COR-L47 (cell line): ENCODE data around the gene KRTAP10-6.
"Not testable (repeated sequence)": the region's sequence is repeated elsewhere in the genome, so short reads cannot be mapped to it uniquely, and the experiment has no call there.

Experiments
- DNase-seq: peaks from one replicate; lab custom pipeline; 2025; lab: John Stamatoyannopoulos, UW

Gene KRTAP10-6

GRCh38 chr21:44578371-44579055 lies 13.8 kb downstream of the KRTAP10-6 start:
- no peak for DNase-seq

DNA sequence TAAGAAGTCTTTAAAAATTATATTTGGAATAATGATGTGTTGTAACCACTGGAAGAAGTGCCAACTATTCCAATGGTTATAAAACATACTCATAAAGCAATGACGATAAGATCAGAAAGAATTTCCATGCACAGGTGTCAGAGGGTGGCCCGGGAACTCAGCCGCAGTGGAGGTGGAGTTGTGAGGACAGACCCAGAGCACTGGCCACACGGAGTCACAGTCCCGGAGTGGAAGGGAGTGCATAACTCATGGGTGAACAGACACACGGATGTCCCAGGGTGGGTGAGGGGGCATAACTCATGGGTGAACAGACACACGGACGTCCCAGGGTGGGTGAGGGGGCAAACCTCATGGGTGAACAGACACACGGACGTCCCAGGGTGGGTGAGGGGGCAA lies 16.3 kb downstream of the KRTAP10-6 start:
- no peak for DNase-seq

DNA sequence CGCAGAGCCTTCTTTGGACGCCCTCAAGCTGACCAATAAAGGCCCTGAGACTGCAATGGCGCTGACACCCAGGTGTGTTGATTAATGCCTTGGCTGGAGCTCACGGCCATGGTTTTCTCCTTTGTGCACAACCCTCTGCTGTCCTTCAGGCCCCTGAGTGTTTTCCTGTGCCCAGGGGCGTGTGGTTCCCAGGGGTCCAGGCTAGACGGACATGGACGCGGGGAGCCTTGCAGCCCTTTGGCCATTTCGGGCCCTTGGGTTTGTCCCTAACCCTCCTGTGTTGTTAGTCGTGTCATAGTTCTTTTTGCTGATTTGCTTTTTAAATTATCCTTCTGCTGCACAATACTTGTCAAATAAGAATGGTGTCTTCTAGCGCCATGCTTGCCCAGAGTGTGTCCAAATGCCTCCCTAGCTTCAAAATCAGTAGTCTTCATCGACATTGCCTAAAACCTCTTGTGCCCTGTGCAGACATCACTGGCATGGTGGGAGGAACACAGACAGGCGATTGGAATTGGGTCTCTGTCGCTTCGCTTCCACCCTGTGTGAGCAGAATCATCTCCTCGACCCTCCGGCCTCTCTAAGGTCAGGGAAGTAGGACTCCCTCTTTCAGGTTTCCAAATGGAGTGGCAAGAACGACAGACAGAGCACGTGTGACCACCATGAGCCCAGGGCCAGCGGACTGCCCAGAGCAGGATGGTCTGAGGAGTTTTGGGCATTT lies 16.8 kb downstream of the KRTAP10-6 start:
- no peak for DNase-seq

DNA sequence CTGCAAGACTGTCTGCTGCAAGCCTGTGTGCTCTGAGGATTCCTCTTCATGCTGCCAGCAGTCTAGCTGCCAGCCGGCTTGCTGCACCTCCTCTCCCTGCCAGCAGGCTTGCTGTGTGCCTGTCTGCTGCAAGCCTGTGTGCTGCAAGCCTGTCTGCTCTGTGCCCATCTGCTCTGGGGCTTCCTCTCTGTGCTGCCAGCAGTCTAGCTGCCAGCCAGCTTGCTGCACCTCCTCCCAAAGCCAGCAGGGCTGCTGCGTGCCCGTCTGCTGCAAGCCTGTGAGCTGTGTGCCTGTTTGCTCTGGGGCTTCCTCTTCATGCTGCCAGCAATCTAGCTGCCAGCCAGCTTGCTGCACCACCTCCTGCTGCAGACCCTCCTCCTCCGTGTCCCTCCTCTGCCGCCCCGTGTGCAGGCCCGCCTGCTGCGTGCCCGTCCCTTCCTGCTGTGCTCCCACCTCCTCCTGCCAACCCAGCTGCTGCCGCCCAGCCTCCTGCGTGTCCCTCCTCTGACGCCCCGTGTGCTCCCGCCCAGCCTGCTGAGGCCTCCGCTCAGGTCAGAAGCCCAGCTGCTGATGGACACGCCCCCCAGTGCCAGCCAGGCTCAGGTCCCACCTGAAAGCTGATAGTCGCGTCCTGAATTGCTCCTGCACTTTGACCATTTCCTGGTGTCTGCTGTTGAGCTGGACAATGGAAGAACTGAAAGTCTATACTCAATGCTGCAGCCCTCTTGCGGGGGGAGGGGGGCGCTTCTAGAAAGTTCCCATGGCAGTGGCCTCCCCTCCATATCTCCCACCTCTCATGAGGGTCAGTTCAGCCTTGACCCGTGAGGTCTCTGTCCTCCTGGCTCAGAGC lies 17.6 kb downstream of the KRTAP10-6 start:
- no peak for DNase-seq

- DNase-seq: peak; percentile 75
Observed at GRCh38 chr21:44573630-44574456, 18.5 kb downstream of the KRTAP10-6 start, which contains the start of gene KRTAP10-4. KRTAP10-4 (plus strand) TSS chr21:44573729; CDS start chr21:44573759, 30 bp downstream.

DNA sequence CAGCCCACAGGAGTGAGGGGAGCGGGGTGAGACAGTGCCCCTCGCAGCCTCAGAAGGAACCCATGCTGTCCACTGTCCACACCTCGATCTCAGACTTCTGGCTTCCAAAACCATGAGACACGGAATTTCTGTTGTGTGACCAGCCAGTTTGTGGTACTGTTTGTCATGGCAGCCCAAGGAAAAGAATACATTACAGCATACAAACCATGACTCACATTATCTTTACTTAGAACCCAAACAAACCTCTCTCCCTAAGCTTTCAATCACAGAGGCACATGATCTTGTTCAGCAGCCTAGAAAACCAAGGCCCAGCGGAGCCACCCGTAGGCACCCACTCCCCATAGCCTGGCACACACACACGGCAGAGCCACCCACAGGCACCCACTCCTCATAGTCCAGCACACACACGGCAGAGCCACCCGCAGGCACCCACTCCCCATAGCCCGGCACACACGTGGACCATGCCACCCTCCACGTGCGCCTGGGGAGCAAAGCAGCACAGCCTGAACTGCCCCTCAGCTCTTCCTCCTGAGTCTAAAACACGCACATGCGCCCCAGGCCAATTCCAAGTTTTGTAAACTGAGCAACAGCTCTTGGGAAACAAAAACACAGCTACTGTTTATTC lies 19.2 kb downstream of the KRTAP10-6 start:
- peak; percentile 44 for DNase-seq

GRCh38 chr21:44571844-44572782 lies 20.2 kb downstream of the KRTAP10-6 start:
- DNase-seq: no peak

GRCh38 chr21:44571296-44571695 lies 21.0 kb downstream of the KRTAP10-6 start:
- no peak for DNase-seq

DNA sequence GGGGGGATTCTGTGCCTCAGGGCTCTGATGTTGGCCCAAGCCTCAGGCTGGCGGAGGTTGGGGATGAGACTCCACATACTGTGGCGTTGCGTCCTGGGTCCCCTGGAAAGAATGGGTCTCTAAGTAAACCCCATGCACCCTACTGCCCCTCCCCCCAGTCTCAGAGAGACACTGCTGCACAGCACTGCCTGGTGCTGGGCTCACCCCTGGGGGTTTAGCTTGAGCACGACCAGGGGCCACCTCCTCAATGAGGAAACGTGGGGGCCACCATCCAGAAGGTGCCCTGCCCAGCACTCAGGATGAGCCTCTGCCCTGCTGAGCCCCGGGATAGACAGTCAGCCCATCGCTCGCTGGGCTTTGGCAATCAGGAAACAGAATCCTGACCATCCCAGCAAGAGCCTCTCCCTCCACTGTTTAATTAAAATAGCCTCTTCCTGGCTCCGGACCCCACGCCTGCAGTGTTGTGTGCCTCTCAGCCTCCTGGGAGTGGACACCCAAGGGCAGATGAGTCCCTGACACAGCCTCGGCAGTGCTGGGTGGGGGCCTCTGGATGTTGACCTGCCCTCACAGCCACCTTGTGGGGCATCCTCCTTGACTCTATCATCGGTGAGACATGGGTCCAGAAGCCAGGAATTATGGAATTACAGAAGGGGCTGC lies 22.3 kb downstream of the KRTAP10-6 start:
- DNase-seq: no peak

GRCh38 chr21:44568667-44569556 lies 23.4 kb downstream of the KRTAP10-6 start:
- peak; percentile 80 for DNase-seq

- DNase-seq: peak; percentile 60
Observed at GRCh38 chr21:44568261-44568660, 24.0 kb downstream of the KRTAP10-6 start.

DNA sequence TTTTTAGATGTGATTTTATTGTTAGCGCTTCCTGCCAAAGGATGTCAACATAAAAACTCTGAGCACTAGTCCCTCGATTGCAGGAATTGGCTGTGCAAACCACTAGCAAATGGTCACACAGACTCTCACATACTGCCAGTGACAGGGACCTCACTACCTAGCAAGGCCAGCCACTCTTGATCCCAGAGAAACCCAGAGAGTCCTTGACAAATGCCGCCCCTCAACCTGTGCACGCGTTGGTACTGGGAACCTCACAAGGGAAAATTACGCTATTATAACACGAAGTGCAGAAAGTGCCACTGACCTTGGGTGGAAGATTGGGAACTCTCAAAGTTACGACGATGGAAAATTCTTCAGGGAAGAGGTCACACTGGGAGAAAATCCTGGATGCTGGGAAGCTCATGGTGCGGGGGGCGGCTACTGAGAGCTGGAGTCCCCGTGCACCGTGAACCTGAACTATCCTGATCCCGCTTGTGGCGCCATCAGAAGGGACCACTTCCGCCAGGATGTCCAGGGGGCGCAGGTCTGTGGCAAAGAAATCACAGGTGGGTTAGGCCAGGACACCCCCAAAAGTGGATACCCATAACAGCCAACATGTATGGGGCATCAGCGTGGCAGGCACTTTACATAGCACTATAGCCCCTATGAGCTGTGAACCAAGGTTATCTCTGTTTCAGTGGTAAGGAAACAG lies 24.7 kb downstream of the KRTAP10-6 start:
- DNase-seq: no peak

DNA sequence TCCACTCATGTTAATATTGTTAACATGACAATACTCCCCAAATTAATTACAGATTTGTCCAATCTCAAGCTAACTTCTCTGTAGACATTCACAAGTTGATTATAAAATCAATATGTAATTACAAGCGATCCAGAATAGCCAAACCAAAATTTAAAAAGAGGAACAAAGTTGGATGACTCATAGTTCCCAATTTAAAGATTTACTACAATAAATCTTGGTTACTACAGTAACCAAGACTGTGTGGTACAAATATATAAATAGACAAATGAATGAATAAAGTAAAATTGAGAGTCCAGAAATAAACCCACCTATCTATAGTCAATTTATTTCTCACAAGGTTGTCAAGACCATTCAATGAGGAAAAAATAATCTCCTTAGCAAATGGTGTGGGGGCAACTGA lies 25.9 kb downstream of the KRTAP10-6 start:
- DNase-seq: no peak

DNA sequence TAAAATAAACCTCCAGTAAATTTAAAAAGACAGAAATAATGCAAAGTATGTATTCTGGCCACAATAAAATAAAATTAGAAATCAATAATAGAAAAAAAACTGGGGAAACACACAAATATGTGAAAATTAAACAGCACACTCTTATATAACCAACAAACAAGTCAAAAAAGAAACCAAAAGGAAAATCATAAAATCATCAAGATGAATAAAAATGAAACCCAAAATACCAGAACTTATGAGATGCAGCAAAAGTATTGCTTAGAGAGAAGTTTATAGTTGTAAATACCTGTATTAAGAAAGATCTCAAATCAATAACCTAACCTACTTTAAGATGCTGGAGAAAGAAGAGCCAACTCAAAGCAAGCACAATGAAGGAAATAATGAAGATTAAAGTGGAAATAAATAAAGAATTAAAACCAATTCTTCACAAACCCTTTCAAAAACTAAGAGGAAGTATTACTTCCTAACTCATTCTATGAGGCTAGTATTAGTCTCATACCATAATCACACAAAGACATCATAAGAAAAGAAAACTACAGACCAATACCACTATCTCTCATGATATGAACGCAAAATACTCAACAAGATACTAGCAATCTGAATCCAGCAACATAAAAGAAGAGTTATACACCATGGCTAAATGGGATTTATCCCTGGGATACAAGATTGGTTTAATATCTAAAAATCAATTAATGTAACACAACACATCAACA lies 27.3 kb downstream of the KRTAP10-6 start:
- DNase-seq: no peak

- DNase-seq: no peak
Observed at GRCh38 chr21:44564099-44564498, 28.2 kb downstream of the KRTAP10-6 start.

DNA sequence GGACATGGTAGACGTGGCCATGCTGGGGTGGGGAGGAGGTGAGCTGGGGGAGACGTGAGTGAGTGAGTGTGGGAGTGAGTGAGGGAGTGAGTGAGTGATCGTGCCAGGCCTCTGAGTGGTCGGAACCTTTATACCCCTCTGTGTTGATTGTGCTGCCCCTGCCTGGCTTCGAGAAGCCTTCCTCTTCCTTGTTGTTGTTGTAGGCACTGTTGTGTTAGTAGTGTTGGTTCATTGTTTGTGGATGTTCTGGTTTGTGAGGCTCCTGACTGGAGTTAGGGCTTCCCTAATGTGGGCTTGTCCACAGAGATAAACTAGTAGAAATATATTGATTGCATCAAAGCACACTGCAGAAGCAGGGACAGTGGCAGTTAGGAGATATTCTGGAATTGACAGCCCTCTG lies 33.6 kb downstream of the KRTAP10-6 start, which contains the start of gene KRTAP10-3:
Gene KRTAP10-3 (minus strand): TSS at position 101 of the 400 bp plus-strand sequence. CDS start 80 bp downstream, at position 21.
- DNase-seq: no peak

- not testable (repeated sequence) for DNase-seq
Observed at GRCh38 chr21:44558329-44558675, 34.0 kb downstream of the KRTAP10-6 start.
